Measurements from ENCODE around the gene SIGLEC12.

The SIGLEC12 gene

GRCh38 chr19:51501594-51502263, at the start of gene SIGLEC12:
SIGLEC12 (minus strand) TSS chr19:51501800; CDS start chr19:51501733, 67 bp downstream.
- no peak for DNase-seq

GRCh38 chr19:51550848-51551672, 49.5 kb upstream of the SIGLEC12 start:
- no peak for DNase-seq

- DNase-seq = no peak
Measured at GRCh38 chr19:51549533-51550324, 48.1 kb upstream of the SIGLEC12 start.

- DNase-seq = no peak
Measured at GRCh38 chr19:51548891-51549305, 47.3 kb upstream of the SIGLEC12 start.

- no peak for DNase-seq
Measured at GRCh38 chr19:51548213-51548651, 46.6 kb upstream of the SIGLEC12 start.

- DNase-seq = no peak
Measured at GRCh38 chr19:51547397-51548212, 46.0 kb upstream of the SIGLEC12 start.

- DNase-seq = no peak
Measured at GRCh38 chr19:51546650-51547396, 45.2 kb upstream of the SIGLEC12 start.

- no peak for DNase-seq
Measured at GRCh38 chr19:51546107-51546649, 44.6 kb upstream of the SIGLEC12 start.

GRCh38 chr19:51544038-51544437, 42.4 kb upstream of the SIGLEC12 start:
- no peak for DNase-seq

GRCh38 chr19:51542699-51543098, 41.1 kb upstream of the SIGLEC12 start:
- no peak for DNase-seq

GRCh38 chr19:51541458-51542357, 40.1 kb upstream of the SIGLEC12 start:
- no peak for DNase-seq

GRCh38 chr19:51539821-51540366, 38.3 kb upstream of the SIGLEC12 start:
- no peak for DNase-seq

- DNase-seq = no peak
Measured at GRCh38 chr19:51535535-51535934, 33.9 kb upstream of the SIGLEC12 start.

GRCh38 chr19:51531349-51532315, 30.0 kb upstream of the SIGLEC12 start, which contains the start of gene SIGLEC6:
SIGLEC6 (minus strand) TSS chr19:51531670; CDS start chr19:51531648, 22 bp downstream.
- DNase-seq = no peak

GRCh38 chr19:51530616-51531015, 29.0 kb upstream of the SIGLEC12 start:
- no peak for DNase-seq

- DNase-seq = no peak
Measured at GRCh38 chr19:51529301-51529700, 27.7 kb upstream of the SIGLEC12 start.

- no peak for DNase-seq
Measured at GRCh38 chr19:51525651-51526050, 24.1 kb upstream of the SIGLEC12 start.

GRCh38 chr19:51524666-51525264, 23.2 kb upstream of the SIGLEC12 start:
- peak; percentile 72 for DNase-seq
